GM12878 (cell line): ENCODE data around the gene KICS2. TPM values are rescaled to one million over a fixed set of nuclear protein-coding genes. Genes with fewer than 3 reads are reported as not detected.

Experiments
- ATAC-seq: fragments of 200-7000 bp; cut with Tn5 transposase; 3 replicates; pipeline ENCODE4 v1.9.1; 2020; ENCODE audit warnings: mild to moderate bottlenecking, moderate library complexity
- BruUV-seq: library from RNA; stranded (reverse); fragments of 400-500 nt; replicated peaks from 2 replicates; lab custom pipeline; 2021; lab: Mats Ljungman, UMichigan
- CTCF ChIA-PET: fragments of 300-600 bp; sonication (Branson Sonifier 250); formaldehyde crosslinking; extraction: SDS; loops from one replicate; lab custom pipeline; 2021; ENCODE audit warnings: inconsistent platforms; lab: Yijun Ruan, JAX
- POLR2A ChIA-PET: fragments of 350-600 bp; formaldehyde crosslinking; extraction: SDS; loops from one replicate; lab custom pipeline; 2021; ENCODE audit warnings: inconsistent platforms; lab: Charles Lee
- RAD21 ChIA-PET: fragments of 300-600 bp; sonication (Branson Sonifier 250); formaldehyde crosslinking; loops from one replicate; lab custom pipeline; 2023; ENCODE audit warnings: antibody characterized with exemption; ENCODE audit not compliant: unreplicated experiment; lab: Charles Lee
- SMC1A ChIA-PET: fragments of 300-600 bp; sonication (Branson Sonifier 250); formaldehyde crosslinking; loops from one replicate; lab custom pipeline; 2023; ENCODE audit not compliant: unreplicated experiment, uncharacterized antibody; lab: Charles Lee
- DNase-seq: peaks from one replicate; pipeline ENCODE4 v3.0.0-alpha.2; 2011; ENCODE audit warnings: low read depth, low spot score
- FAIRE-seq: peaks from 3 replicates; lab custom pipeline; 2011; peaks lifted over from hg19 to GRCh38; lab: Jason Lieb, UNC
- H2AFZ ChIP-seq: 2 replicates; pipeline ENCODE4 v1.6.0; 2011; ENCODE audit warnings: low read depth, low read length, control low read depth; ENCODE audit not compliant: control insufficient read depth
- H3K27ac ChIP-seq: 2 replicates; pipeline ENCODE4 v1.5.1; 2011; ENCODE audit warnings: control low read depth; ENCODE audit not compliant: control insufficient read depth, insufficient read depth
- H3K27me3 ChIP-seq, 2 experiments: replicated peaks in 1 of 2; 2 replicates each; pipeline versions ENCODE4 v1.6.0 to v1.6.1; 2011; ENCODE audit warnings: low read length in 1 of 2; ENCODE audit not compliant: control insufficient read depth in 2 of 2, insufficient read depth in 2 of 2
- H3K36me3 ChIP-seq, 2 experiments: 2 replicates each; pipeline ENCODE4 v1.5.1; 2011; ENCODE audit warnings: low read length in 1 of 2; ENCODE audit not compliant: control insufficient read depth in 2 of 2, insufficient read depth in 2 of 2
- H3K4me1 ChIP-seq: 2 replicates; pipeline ENCODE4 v1.6.1; 2011; ENCODE audit warnings: mild to moderate bottlenecking, low read length, moderate library complexity, mixed read lengths; ENCODE audit not compliant: control insufficient read depth, insufficient read depth
- H3K4me2 ChIP-seq: 2 replicates; pipeline ENCODE4 v1.6.0; 2011; ENCODE audit warnings: control low read depth; ENCODE audit not compliant: control insufficient read depth, insufficient read depth
- H3K4me3 ChIP-seq: fragments of 200-600 bp; sonication (generic); 2 replicates; pipeline ENCODE4 v1.5.1; 2016
- H3K79me2 ChIP-seq: 2 replicates; pipeline ENCODE4 v1.6.0; 2011; ENCODE audit warnings: low read length; ENCODE audit not compliant: control insufficient read depth, insufficient read depth
- H3K9ac ChIP-seq: 2 replicates; pipeline ENCODE4 v1.8.0; 2011; ENCODE audit warnings: low read length, control low read depth, mixed read lengths; ENCODE audit not compliant: control insufficient read depth, insufficient read depth
- H3K9me3 ChIP-seq: replicated peaks from 3 replicates; pipeline ENCODE4 v1.5.1; 2011; ENCODE audit warnings: mild to moderate bottlenecking, low read length; ENCODE audit not compliant: control insufficient read depth, insufficient read depth
- H4K20me1 ChIP-seq: 2 replicates; pipeline ENCODE4 v1.6.0; 2011; ENCODE audit not compliant: control insufficient read depth, insufficient read depth
- CHD4 ChIP-seq: fragments of 200-600 bp; sonication (generic); IDR thresholded peaks from 2 replicates; pipeline ENCODE4 v1.6.1; 2016; ENCODE audit warnings: mild to moderate bottlenecking
- ETV6 ChIP-seq, 2 experiments: fragments of 450-650 bp in 1 of 2; IDR thresholded peaks in 1 of 2; conservative IDR thresholded peaks in 1 of 2; 2 replicates each; pipeline ENCODE4 v1.6.1; 2014; ENCODE audit warnings: antibody characterized with exemption in 1 of 2, borderline replicate concordance in 1 of 2, low read depth in 1 of 2, mild to moderate bottlenecking in 1 of 2, moderate library complexity in 1 of 2
- IKZF1 ChIP-seq: fragments of 450-650 bp; conservative IDR thresholded peaks from 2 replicates; pipeline ENCODE4 v1.6.1; 2017; ENCODE audit warnings: antibody characterized with exemption, mild to moderate bottlenecking
- NBN ChIP-seq: fragments of 450-650 bp; IDR thresholded peaks from 2 replicates; pipeline ENCODE4 v1.6.1; 2016
- RAD21 ChIP-seq: IDR thresholded peaks from 2 replicates; pipeline ENCODE4 v1.6.1; 2011; ENCODE audit warnings: mild to moderate bottlenecking, low read depth, low read length, moderate library complexity; ENCODE audit not compliant: insufficient read depth
- REST ChIP-seq: IDR thresholded peaks from 2 replicates; pipeline ENCODE4 v1.6.1; 2012; ENCODE audit warnings: mild to moderate bottlenecking, low read depth, low read length
- ZSCAN29 ChIP-seq: fragments of 450-650 bp; IDR thresholded peaks from 2 replicates; pipeline ENCODE4 v1.6.1; 2017; ENCODE audit warnings: mild to moderate bottlenecking, moderate library complexity
- in situ Hi-C: fragments of 300-500 bp; cut with MboI; formaldehyde crosslinking; loops from 9 replicates; pipeline ENCODE4 v1.14.3; 2018; ENCODE audit warnings: mixed read lengths
- intact Hi-C: fragments of 100-400 bp; cut with micrococcal nuclease; formaldehyde crosslinking; loops from one replicate; pipeline ENCODE4 v1.14.2; 2022; ENCODE audit not compliant: unreplicated experiment
- polyA plus RNA-seq, 11 experiments: library from polyadenylated mRNA; depleted of rRNA in 4 of 11; unstranded in 6 of 11; stranded (reverse) in 5 of 11; fragments of >200 nt; fragmentation: Nextera tagmentation in 4 of 11; fragmentation: Illumina TruSeq in 1 of 11; extraction: Ambion mirVana in 4 of 11; extraction: Trizol in 1 of 11; gene quantifications; 1 replicate in 1 of 11; 2 replicates in 10 of 11; pipeline versions ENCODE4 v1.2.1 to v1.2.3, GENCODE V29; 2011 to 2016; ENCODE audit warnings: inconsistent platforms in 2 of 11, missing spikeins in 2 of 11, low read depth in 1 of 11
- total RNA-seq, 4 experiments: library from RNA; depleted of rRNA in 3 of 4; stranded (reverse); fragments of >200 nt in 3 of 4; fragmentation: Illumina TruSeq in 1 of 4; extraction: Trizol in 1 of 4; gene quantifications; 2 replicates each; pipeline versions ENCODE4 v1.2.1 to v1.2.3, GENCODE V29; 2013 to 2021
- TF ChIP-seq, protein P1 (sequence below): fragments of 450-650 bp; IDR thresholded peaks from 2 replicates; pipeline ENCODE4 v1.6.1; 2017; ENCODE audit warnings: borderline replicate concordance

The KICS2 gene
- total and polyA plus RNA-seq, 10 of the 15 experiments (the other 5 are each of a cell fraction or from before 2014, with no cell fraction given): 3.9 to 13.1 (median 9.5) TPM

- FAIRE-seq (no peak), ATAC-seq (no peak), DNase-seq (no peak)
- Histone ChIP-seq H3K36me3 (no peaks in the 10 kb centered on the region), H2AFZ (no peak overlapping the region), H3K9ac (no peak overlapping the region), H3K79me2 (no peaks in the 10 kb centered on the region), H3K4me2 (no peak overlapping the region), H3K27ac (no peak overlapping the region), H4K20me1 (no peaks in the 10 kb centered on the region), H3K9me3 (no peaks in the 10 kb centered on the region), H3K27me3 (no peaks in the 10 kb centered on the region), H3K4me1 (no peaks in the 10 kb centered on the region), H3K4me3 (no peak overlapping the region)
- BruUV-seq: no TSS peak
- SMC1A ChIA-PET: interaction anchor here (0.7 to 1.1 kb wide), 3 partner anchors 10 to 411 kb away, joined by 3 to 5 read pairs (median 4); no protein-coding TSS in a partner anchor
- TF ChIP-seq RAD21 (no peak), REST (no peak), NBN (no peak), ETV6 (conservative IDR thresholded peaks at IDR 0.05 in 1 of 2, IDR thresholded peaks at IDR 0.05 in 1 of 2; ENCODE audit: borderline replicate concordance in 1 of 2, low read depth in 1 of 2) (no peak), ZSCAN29 (no peak), IKZF1 (no peak), CHD4 (no peak)
- TF ChIP-seq, protein P1, sequence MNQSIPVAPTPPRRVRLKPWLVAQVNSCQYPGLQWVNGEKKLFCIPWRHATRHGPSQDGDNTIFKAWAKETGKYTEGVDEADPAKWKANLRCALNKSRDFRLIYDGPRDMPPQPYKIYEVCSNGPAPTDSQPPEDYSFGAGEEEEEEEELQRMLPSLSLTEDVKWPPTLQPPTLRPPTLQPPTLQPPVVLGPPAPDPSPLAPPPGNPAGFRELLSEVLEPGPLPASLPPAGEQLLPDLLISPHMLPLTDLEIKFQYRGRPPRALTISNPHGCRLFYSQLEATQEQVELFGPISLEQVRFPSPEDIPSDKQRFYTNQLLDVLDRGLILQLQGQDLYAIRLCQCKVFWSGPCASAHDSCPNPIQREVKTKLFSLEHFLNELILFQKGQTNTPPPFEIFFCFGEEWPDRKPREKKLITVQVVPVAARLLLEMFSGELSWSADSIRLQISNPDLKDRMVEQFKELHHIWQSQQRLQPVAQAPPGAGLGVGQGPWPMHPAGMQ: no peak
- in situ Hi-C loops (no loop called here), intact Hi-C loops (no loop called here)
- CTCF ChIA-PET: interaction anchor here (0.9 to 2.6 kb wide), 6 partner anchors 9 to 436 kb away, joined by 3 to 12 read pairs (median 5); no protein-coding TSS in a partner anchor
- POLR2A ChIA-PET: no interaction called here
- RAD21 ChIA-PET: interaction anchor here (1.2 to 2.1 kb wide), 3 partner anchors 19 to 398 kb away, joined by 3 to 8 read pairs (median 4); partner anchors contain the start of gene SRGAP1
Observed at GRCh38 chr12:64237382-64237781, 15.3 kb upstream of the KICS2 start.
